GM18867 (cell line): ENCODE data around the gene FBXO2.
"Not testable (repeated sequence)": the region's sequence is repeated elsewhere in the genome, so short reads cannot be mapped to it uniquely, and the experiment has no call there.

Experiments
- ATAC-seq: cut with Tn5 transposase; IDR thresholded peaks from one replicate; pipeline ENCODE4 v1.9.1; 2021; ENCODE audit warnings: mild to moderate bottlenecking, moderate library complexity; ENCODE audit not compliant: unreplicated experiment

FBXO2 gene

GRCh38 chr1:11629184-11630016 is 24.8 kb downstream of the FBXO2 start:
- no peak for ATAC-seq

DNA sequence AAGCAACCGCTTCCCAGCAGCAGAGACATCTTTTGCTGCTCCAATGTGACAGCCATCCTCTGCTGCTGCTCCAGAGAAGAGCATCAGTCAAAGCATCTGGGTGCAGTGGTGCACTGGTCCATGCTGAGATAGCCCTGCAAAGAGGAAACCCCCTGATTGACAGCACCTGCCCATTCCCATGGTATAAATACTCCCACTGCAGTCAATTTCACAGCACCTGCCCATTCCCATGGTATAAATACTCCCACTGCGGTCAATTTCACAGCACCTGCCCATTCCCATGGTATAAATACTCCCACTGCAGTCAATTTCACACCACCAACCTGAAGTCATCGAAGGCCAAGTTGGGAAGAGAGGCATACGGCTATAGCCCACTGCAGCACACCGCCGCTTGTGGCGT is 25.5 kb downstream of the FBXO2 start:
- no peak for ATAC-seq

- no peak for ATAC-seq
Observed at GRCh38 chr1:11626551-11626950, 27.7 kb downstream of the FBXO2 start.

DNA sequence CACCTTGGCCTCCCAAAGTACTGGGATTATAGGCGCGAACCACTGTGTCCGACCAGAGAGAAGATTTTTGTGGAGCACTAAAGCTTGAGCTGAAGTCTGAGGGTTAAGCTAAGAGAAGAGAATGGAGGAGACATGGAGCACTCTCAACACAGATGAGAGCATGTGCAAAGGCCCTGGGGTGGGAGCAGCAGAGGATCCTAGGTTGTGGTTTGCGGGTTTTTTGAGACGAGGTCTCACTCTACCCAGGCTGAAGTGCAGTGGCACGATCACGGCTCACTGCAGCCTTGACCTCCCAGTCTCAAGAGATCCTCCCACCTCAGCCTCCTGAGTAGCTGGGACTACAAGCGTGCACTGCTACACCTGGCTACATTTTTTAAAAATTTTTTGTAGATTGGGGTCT is 30.5 kb downstream of the FBXO2 start:
- ATAC-seq: no peak

DNA sequence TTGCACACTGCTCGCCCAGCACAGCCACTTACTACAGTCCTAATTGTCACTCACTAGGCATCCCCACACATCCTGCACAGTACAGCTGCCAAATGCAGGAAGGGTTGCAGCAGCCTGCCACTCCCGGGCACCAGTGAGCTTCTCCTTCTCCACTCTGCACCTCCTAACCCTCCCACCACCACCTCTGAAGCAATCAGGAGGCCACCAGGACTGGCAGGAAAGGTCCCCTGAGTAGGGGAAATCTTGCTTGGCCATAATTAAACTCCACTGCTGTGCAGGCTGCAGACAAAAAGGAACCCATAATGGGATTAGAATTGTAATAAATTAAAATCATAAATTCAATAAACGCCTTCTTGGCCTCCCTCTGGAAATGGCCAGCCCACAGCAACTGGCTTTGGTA is 31.8 kb downstream of the FBXO2 start:
- no peak for ATAC-seq

- no peak for ATAC-seq
Observed at GRCh38 chr1:11620924-11621323, 33.3 kb downstream of the FBXO2 start.

DNA sequence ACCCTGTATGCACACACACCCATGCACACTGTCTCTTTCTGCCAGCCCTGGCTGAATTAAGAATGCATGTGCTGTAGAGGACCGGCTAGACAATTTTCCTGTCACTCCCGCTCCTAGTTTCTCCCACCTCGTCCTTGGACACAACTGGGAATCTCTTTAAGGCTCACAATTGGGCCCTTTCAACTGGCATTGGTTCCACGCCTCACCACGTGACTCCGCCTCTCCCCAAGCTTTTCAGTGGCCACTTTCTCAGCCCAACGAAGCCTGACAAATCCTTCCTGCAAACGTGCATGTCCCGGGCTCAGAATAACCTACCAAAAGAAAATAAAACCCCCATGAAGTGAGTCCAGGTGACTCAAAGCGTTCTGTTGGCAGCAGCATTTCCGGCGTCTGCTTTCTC is 33.8 kb downstream of the FBXO2 start:
- no peak for ATAC-seq

DNA sequence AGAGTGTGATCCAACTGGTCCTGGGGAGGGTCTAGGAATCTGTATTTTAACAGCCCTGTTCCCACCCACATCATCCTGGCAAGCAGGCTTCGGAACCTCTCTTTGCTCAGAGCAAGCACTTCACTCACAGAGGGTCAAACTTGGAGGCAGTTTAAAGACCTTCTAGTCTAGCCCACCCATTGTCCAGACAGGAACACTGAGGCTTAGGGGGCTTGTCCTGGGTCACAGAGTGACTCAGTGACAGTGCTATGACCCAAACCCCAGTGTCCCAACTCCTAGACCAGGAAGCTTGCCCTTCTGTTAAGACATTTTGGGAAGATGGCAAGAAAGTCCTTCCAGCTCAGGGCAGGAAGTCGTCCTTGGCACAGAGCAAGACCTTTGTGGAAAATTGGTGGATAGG is 36.5 kb downstream of the FBXO2 start:
- no peak for ATAC-seq

- no peak for ATAC-seq
Observed at GRCh38 chr1:11617314-11617713, 36.9 kb downstream of the FBXO2 start.

DNA sequence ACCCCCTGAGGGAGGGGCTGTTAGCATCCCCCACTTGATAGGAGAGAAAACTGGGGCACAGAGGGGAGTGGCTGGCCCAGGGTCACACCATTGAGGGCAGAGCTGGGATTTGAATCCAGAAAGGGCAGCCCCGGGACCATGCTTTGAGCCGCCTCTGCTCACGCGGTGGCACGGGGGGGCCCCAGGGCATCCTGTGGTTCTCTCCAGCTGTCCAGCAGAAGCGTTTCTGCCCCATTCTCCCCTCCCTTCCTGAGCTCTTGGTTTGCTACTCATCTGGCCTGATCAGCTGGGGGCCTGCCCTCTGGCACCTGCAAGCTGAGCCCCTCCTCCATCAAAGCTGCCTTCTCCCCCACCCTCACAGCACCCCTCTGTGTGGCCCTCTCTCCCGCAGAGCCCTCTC is 37.5 kb downstream of the FBXO2 start:
- ATAC-seq: no peak

DNA sequence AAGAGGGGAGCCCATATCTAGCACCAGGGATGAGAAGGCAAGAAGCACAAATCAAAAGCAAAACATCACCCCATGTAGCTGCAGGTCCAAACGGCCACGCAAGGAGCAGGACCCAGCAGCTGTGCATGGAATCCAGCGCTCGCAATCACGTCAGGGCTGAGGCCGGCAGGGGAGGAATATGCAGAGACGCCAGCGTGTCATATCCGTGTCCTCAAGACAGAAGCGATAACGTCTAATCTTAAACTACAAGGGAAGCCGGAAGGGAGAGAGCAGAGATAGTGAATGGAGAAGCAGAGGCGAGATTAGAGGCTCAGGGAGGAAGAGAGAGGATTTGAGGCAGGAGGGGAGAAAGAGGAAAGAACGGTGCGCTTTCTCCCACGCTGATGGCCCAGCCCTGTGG is 39.1 kb downstream of the FBXO2 start:
- ATAC-seq: no peak

DNA sequence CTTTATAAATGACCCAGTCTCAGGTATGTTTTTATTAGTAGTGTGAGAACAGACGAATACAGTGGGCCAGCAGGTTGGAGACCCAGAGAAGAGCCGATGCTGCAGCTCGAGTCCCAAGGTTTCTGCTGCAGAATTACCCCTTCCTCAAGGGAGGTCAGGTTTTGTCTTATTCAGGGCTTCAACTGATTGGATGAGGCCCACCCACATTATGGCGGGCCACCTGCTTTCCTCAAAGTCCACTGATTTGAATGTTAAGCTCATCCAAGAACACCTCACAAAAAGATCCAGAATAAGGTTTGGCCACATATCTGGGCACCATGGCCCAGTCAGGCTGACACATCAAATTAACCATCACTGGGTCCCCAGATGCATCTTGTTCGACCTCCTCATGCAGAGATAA is 40.9 kb downstream of the FBXO2 start:
- no peak for ATAC-seq

- no peak for ATAC-seq
Observed at GRCh38 chr1:11611638-11612327, 42.4 kb downstream of the FBXO2 start.

DNA sequence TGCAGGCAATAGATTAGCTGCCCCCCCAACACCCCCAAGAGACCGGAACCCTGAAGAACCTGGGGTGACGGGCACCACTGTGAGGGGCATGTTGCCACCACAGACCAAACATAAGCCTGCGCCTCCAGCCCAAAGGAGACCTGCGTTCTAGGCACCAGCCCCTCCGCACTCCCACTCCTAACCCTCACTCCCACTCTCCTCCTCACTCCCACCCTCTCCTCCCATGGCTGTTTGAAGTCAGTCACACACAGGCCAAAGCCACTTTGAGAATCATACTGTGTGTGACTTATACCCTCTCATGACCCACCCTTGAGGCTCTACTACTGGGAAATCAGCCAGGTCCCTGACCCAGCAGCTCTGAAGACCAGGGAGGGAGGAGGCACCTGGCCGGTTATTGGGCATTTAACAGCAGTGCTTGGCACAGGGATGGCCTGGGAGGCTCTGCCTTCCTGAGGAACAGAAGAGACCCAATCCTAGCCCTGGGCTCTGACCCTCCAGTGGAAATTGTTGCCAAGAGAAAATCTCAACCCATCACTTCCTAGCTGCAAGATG is 43.5 kb downstream of the FBXO2 start:
- no peak for ATAC-seq

GRCh38 chr1:11609378-11609777 is 44.9 kb downstream of the FBXO2 start:
- not testable (repeated sequence) for ATAC-seq

- ATAC-seq: not testable (repeated sequence)
Observed at GRCh38 chr1:11608596-11609130, 45.6 kb downstream of the FBXO2 start.

GRCh38 chr1:11606775-11607174 is 47.5 kb downstream of the FBXO2 start:
- no peak for ATAC-seq

GRCh38 chr1:11602981-11603380 is 51.2 kb downstream of the FBXO2 start:
- no peak for ATAC-seq

- no peak for ATAC-seq
Observed at GRCh38 chr1:11602424-11602823, 51.8 kb downstream of the FBXO2 start.

- no peak for ATAC-seq
Observed at GRCh38 chr1:11600836-11601235, 53.4 kb downstream of the FBXO2 start.

- no peak for ATAC-seq
Observed at GRCh38 chr1:11599891-11600576, 54.2 kb downstream of the FBXO2 start.
